DOHH2 (cell line): ENCODE results near the gene INHBE.

Experiments used
- CTCF ChIP-seq: fragments of 200-600 bp; sonication (generic); IDR thresholded peaks from one replicate; pipeline ENCODE4 v1.5.1; 2014; ENCODE audit warnings: antibody characterized with exemption, mild to moderate bottlenecking, low read depth, low read length; ENCODE audit not compliant: poor library complexity, severe bottlenecking
- EZH2phosphoT487 ChIP-seq: fragments of 200-600 bp; sonication (generic); IDR thresholded peaks from 2 replicates; pipeline ENCODE4 v1.6.1; 2017; ENCODE audit warnings: borderline replicate concordance, mild to moderate bottlenecking, antibody characterized with exemption, low read length, moderate library complexity, mixed read lengths

DNA sequence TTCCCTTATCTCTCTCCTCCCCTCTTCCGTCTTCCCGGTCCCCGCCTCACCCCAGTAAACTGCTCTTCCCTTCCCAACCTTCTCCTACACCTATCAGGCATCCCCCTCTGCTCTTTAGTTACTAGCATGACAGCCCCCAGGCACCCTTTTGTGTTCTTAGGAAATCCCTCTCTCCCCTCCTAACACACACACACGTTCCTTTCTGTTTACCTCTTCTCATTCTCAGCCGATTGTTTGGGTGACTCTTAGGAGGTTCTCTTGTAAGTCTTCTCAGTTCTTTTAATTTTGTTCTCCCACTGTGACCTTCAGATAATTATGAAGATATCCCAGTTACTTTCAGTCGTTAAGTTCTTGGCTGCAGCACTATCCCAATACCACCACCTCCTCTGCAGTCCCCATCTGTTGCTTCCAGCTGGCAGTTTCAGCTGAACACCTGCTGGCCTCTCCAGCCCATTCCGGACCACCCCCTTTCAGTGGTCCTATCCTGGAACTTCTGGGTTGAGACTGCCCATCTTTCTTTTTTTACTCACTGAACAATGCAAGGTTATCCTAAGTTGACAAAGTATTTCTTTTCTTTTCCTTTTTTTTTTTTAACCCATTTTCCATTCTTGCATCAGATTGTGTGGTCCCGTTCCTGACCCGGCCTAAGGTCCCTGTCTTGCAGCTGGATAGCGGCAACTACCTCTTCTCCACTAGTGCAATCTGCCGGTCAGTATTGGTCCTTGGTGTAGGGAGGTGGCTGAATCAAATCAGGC is 33.5 kb downstream of the INHBE start:
- no peak for TF ChIP-seq EZH2phosphoT487
- no peak for TF ChIP-seq CTCF
